Panc1 (cell line): Measurements from ENCODE around the gene CLPSL2.

ENCODE experiments used
- CTCF ChIP-seq: fragments of 450-650 bp; IDR thresholded peaks from 2 replicates; pipeline ENCODE4 v1.5.1; 2017; ENCODE audit warnings: mild to moderate bottlenecking
- REST ChIP-seq, 2 experiments: IDR thresholded peaks; 2 replicates each; pipeline ENCODE4 v1.6.1; 2011 to 2012; ENCODE audit warnings: low read depth in 2 of 2, control low read depth in 1 of 2, low read length in 1 of 2, mild to moderate bottlenecking in 1 of 2, moderate library complexity in 1 of 2; ENCODE audit not compliant: insufficient read depth in 1 of 2

- TF ChIP-seq REST (IDR thresholded peaks at IDR 0.05; ENCODE audit: insufficient read depth in 1 of 2, low read depth in 2 of 2, low read length in 1 of 2) (no peak), CTCF (no peak)
Measured at GRCh38 chr6:35774116-35774794, 2.1 kb upstream of the CLPSL2 start.
